GM08714 (cell line): ENCODE data around the gene GDF9.

Experiments used
- H3K4me3 ChIP-seq: fragments of 200-500 bp; sonication (Bioruptor generic); 2 replicates; pipeline ENCODE4 v1.5.1; 2014; ENCODE audit warnings: mild to moderate bottlenecking, low read length, inconsistent platforms
- ZNF274 ChIP-seq: IDR thresholded peaks from 2 replicates; pipeline ENCODE4 v1.6.1; 2012; ENCODE audit warnings: mild to moderate bottlenecking, low read depth, low read length

Gene GDF9, protein sequence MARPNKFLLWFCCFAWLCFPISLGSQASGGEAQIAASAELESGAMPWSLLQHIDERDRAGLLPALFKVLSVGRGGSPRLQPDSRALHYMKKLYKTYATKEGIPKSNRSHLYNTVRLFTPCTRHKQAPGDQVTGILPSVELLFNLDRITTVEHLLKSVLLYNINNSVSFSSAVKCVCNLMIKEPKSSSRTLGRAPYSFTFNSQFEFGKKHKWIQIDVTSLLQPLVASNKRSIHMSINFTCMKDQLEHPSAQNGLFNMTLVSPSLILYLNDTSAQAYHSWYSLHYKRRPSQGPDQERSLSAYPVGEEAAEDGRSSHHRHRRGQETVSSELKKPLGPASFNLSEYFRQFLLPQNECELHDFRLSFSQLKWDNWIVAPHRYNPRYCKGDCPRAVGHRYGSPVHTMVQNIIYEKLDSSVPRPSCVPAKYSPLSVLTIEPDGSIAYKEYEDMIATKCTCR

DNA sequence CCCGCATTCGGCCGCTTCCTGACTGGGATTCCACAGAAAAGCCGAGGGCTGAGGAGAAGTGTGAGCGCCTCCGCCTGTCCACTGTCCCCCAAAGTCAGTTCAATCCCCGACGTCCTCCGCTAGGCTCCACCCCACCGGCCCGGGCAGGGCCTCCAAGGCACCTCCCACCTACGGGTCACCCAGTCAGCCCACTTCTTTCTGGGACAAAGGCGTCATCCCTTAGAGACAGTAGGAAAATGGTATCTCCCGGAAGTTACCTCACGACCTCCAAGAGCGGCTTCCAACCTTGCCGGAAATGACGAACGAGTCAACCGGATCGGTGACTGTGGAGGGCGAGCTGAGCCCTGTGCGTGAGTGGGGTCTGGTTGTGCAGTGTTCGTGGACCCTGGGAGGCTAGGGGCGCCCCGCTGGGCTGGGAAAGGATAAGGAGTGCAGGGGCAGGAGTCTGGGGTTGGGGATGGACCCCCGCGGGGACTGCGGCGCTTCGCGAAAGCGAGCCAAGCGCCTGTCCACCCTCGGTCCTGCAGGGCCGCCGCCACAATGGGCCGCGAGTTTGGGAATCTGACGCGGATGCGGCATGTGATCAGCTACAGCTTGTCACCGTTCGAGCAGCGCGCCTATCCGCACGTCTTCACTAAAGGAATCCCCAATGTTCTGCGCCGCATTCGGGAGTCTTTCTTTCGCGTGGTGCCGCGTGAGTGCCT lies at the start of gene GDF9, which contains the start of gene UQCRQ:
GDF9 (minus strand) TSS at position 128 of the 704 bp plus-strand sequence. CDS start 1,936 bp downstream, outside the sequence.
UQCRQ (plus strand) TSS at position 301 of the 704 bp plus-strand sequence; CDS start at position 541, 240 bp downstream.
- H3K4me3 ChIP-seq = peak within 1 kb of the TSS; percentile 86
- TF ChIP-seq ZNF274 = no peak

GRCh38 chr5:132915681-132916080 lies 49.4 kb upstream of the GDF9 start:
- H3K4me3 ChIP-seq = no peak overlapping the region
- TF ChIP-seq ZNF274 = no peak

GRCh38 chr5:132909702-132910101 lies 43.4 kb upstream of the GDF9 start:
- TF ChIP-seq ZNF274 = no peak
- H3K4me3 ChIP-seq = no peak overlapping the region

- no peak overlapping the region for H3K4me3 ChIP-seq
- no peak for TF ChIP-seq ZNF274
These were observed 40.9 kb upstream of the GDF9 start for GRCh38 chr5:132907161-132907560.

GRCh38 chr5:132905938-132906337 lies 39.7 kb upstream of the GDF9 start:
- no peak overlapping the region for H3K4me3 ChIP-seq
- TF ChIP-seq ZNF274 = no peak

DNA sequence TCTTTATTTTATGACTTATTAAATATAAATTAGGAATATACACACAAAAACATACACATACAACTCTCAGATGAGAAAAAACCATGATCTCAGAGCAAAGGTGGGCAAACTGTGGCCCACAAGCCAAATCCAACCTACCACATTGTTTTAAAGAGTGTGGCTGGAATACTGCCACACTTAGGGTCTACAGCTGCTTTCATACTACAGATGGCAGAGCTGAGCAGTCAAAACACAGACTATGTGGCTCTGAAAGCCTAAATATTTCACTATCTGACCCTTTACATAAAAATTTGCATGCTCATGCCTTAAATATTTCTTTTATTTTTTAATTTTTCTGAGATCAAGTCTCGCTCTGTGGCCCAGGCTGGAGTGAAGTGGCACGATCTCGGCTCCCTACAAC lies 35.5 kb upstream of the GDF9 start:
- no peak for TF ChIP-seq ZNF274
- H3K4me3 ChIP-seq = no peak overlapping the region

DNA sequence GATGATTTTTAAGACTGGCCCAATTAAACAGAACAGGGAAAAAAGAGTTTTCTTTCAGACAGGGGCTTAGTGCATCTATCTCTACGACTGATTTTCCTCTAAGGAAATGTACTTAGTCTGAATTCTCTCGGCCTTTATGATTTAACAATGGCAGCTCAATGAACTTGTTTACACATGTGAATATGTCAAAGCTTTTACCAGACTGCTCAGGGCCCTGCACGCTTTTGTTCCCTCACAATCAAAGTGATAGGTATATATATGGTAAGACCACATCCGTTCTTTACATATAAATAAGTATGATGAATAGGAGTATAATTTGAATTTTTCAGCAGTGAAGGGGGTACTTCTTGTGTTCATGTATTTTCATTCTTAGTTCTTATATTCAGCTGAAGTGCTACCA lies 34.8 kb upstream of the GDF9 start:
- H3K4me3 ChIP-seq = no peak overlapping the region
- no peak for TF ChIP-seq ZNF274

DNA sequence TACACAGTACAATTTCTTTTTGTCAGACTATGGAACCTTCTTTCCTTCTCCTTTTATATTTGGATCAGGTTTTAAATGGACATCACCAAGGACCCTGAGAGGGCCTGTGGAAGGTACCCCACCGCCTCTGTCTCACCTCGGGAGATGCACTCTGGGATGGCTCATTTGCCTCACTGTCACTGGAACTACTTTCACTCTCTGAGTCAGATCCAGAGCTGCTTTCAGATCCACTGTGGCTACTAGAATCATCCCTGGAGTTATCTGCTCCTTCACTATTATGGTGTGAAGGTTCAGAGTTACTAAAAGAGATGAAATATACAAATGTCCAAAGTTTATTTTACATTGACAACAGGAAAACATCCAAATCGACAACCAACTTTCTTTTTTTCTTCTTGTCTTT lies 31.8 kb upstream of the GDF9 start:
- H3K4me3 ChIP-seq = no peak overlapping the region
- TF ChIP-seq ZNF274 = no peak

- H3K4me3 ChIP-seq = no peak overlapping the region
- no peak for TF ChIP-seq ZNF274
These were observed 30.4 kb upstream of the GDF9 start for GRCh38 chr5:132896685-132897084.

DNA sequence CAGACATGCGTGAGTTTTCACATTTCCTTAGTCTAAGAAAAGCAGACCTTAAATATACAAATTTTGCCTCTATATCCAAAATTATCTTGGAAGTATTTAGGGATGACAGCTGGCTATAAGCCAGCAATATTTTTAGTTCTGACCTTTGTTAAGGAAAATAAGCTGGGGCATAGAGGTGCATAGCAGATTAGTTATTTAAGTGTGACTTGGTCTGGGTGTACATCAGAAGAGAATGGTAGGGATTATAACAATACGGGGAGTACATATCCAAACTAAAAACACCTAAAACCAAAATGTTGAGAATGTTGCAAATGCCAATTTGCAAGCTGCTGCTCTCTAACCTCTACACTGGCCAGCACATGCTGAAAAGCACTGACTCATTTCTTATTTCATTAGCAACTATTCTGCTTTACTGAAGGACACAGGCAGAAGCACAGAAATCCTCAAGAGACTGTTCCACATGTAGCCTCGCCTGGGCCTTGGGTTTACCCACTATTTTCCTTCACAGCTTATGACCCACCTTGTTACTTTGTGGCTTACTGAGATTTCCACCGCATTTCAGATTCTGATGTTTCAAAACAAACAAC lies 29.5 kb upstream of the GDF9 start:
- H3K4me3 ChIP-seq = no peak overlapping the region
- no peak for TF ChIP-seq ZNF274

DNA sequence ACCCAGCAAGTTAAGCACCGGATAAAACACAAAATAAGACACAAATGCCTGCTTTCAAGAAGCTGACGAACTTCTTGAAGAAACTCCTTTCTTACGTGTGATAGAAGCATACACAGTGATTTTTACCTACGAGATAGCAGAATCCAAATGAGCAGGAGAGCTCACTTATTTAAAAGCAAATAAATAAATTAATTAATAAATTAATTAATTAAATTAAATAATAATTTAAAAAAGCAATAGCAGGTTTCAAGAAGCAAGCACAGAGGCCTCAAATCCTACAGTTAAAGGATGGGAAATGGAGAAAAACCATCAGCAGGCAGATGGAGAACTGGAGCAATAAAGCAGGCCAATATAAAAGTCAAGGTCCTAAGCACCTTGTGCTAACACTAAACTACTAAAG lies 24.5 kb upstream of the GDF9 start:
- no peak overlapping the region for H3K4me3 ChIP-seq
- TF ChIP-seq ZNF274 = no peak

- H3K4me3 ChIP-seq = no peak overlapping the region
- no peak for TF ChIP-seq ZNF274
These were observed 23.2 kb upstream of the GDF9 start for GRCh38 chr5:132889501-132889900.

DNA sequence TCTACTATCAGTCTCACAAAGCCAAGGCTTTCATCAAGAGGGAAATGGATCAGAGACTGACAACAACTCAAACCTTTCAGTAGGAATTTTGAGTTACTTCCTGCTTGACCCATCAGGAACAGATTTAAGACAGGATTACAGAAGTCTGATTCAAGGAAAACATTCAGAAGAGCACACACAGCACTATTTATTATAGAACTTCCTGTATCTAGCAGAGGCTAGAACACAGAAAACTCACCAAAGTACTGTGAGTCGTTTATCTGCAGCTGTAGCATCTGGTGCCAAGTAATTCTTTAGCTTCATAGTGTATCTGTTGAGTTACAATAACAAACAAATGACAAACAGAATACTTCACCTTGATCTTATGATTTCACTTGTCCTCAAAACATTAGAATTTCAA lies 21.0 kb upstream of the GDF9 start:
- TF ChIP-seq ZNF274 = no peak
- no peak overlapping the region for H3K4me3 ChIP-seq

- no peak for TF ChIP-seq ZNF274
- H3K4me3 ChIP-seq = no peak overlapping the region
These were observed 20.0 kb upstream of the GDF9 start for GRCh38 chr5:132886064-132886823.
